Left ventricle myocardium inferior (tissue), 1 donor: ENCODE results near the gene MAP1LC3B2. TPM values are rescaled to one million over a fixed set of nuclear protein-coding genes. Genes with fewer than 3 reads are reported as not detected.

Source experiments
- DNase-seq: peaks from one replicate; pipeline ENCODE4 v3.0.0-alpha.2; 2020
- H3K27ac ChIP-seq: fragments of 200-600 bp; replicated peaks from 2 replicates; pipeline ENCODE4 v1.8.0; 2021
- H3K27me3 ChIP-seq: fragments of 200-600 bp; 2 replicates; pipeline ENCODE4 v1.8.0; 2021; ENCODE audit warnings: low read depth
- H3K36me3 ChIP-seq: fragments of 200-600 bp; 2 replicates; pipeline ENCODE4 v1.8.0; 2021
- H3K4me1 ChIP-seq: fragments of 200-600 bp; 2 replicates; pipeline ENCODE4 v1.8.0; 2021
- H3K4me3 ChIP-seq: fragments of 200-600 bp; 2 replicates; pipeline ENCODE4 v1.8.0; 2021; ENCODE audit warnings: mild to moderate bottlenecking, moderate library complexity
- H3K9me3 ChIP-seq: fragments of 200-600 bp; replicated peaks from 2 replicates; pipeline ENCODE4 v1.8.0; 2021
- intact Hi-C: fragments of 100-400 bp; cut with micrococcal nuclease; formaldehyde crosslinking; loops from one replicate; pipeline ENCODE4 v1.11.0; 2022
- total RNA-seq: library from RNA; stranded (reverse); fragmentation: NEBNext Ultra II Directional; extraction: Animal tissue kit (Norgen Biotek cat#: 25700); gene quantifications from one replicate; pipeline ENCODE4 v1.2.1, GENCODE V29; 2021
- TF ChIP-seq, protein P1 (sequence below): fragments of 200-600 bp; IDR thresholded peaks from 2 replicates; pipeline ENCODE4 v1.8.0; 2021; ENCODE audit warnings: antibody characterized with exemption, mild to moderate bottlenecking, borderline replicate concordance
- donor health status: DM: no; HTN: yes; CAD: no; lungs with severe emphysema.

MAP1LC3B2 gene
- total RNA-seq, 1 donor from 2014 or later: 2.9 TPM

- DNase-seq: no peak
- Histone ChIP-seq H3K36me3 (no peaks in the 10 kb centered on the region), H3K27ac (no peak overlapping the region), H3K4me1 (peaks cover 19% of the 10 kb centered on the region), H3K4me3 (no peak overlapping the region), H3K9me3 (no peaks in the 10 kb centered on the region), H3K27me3 (peaks cover 6% of the 10 kb centered on the region)
- intact Hi-C loops: no loop called here
- TF ChIP-seq, protein P1, sequence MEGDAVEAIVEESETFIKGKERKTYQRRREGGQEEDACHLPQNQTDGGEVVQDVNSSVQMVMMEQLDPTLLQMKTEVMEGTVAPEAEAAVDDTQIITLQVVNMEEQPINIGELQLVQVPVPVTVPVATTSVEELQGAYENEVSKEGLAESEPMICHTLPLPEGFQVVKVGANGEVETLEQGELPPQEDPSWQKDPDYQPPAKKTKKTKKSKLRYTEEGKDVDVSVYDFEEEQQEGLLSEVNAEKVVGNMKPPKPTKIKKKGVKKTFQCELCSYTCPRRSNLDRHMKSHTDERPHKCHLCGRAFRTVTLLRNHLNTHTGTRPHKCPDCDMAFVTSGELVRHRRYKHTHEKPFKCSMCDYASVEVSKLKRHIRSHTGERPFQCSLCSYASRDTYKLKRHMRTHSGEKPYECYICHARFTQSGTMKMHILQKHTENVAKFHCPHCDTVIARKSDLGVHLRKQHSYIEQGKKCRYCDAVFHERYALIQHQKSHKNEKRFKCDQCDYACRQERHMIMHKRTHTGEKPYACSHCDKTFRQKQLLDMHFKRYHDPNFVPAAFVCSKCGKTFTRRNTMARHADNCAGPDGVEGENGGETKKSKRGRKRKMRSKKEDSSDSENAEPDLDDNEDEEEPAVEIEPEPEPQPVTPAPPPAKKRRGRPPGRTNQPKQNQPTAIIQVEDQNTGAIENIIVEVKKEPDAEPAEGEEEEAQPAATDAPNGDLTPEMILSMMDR: no peak
Observed at GRCh38 chr12:116547955-116548501, 11.2 kb upstream of the MAP1LC3B2 start.

- Histone ChIP-seq H3K9me3 (no peaks in the 10 kb centered on the region), H3K36me3 (no peaks in the 10 kb centered on the region), H3K4me1 (peaks cover 19% of the 10 kb centered on the region), H3K27ac (no peak overlapping the region), H3K4me3 (no peak overlapping the region), H3K27me3 (peaks cover 6% of the 10 kb centered on the region)
- TF ChIP-seq, protein P1: no peak
- no peak for DNase-seq
- intact Hi-C loops: no loop called here
Observed at GRCh38 chr12:116549993-116550392, 9.2 kb upstream of the MAP1LC3B2 start.

DNA sequence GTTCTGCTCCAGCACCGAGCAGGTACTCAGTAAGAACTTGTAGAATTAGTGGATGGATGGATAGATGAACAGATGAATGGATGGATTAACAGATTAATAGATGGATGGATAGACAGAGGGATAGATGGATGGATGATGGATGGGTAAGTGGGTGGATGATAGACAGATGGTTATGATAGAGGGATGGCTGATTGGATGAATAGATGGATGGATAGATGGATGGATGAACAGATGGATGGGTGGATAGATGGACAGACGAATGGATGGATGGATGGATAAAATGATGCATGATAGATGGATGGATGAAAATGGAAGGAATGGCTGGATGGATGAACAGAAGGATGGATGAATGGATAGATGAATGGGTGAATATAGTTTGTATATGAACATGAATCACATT is 8.0 kb upstream of the MAP1LC3B2 start:
- no peak for DNase-seq
- Histone ChIP-seq H3K9me3 (no peaks in the 10 kb centered on the region), H3K36me3 (no peaks in the 10 kb centered on the region), H3K4me1 (peaks cover 19% of the 10 kb centered on the region), H3K27me3 (peaks cover 3% of the 10 kb centered on the region), H3K4me3 (no peak overlapping the region), H3K27ac (no peak overlapping the region)
- intact Hi-C loops: no loop called here
- TF ChIP-seq, protein P1: no peak

- intact Hi-C loops: no loop called here
Observed at GRCh38 chr12:116551619-116551951, 7.6 kb upstream of the MAP1LC3B2 start.

DNA sequence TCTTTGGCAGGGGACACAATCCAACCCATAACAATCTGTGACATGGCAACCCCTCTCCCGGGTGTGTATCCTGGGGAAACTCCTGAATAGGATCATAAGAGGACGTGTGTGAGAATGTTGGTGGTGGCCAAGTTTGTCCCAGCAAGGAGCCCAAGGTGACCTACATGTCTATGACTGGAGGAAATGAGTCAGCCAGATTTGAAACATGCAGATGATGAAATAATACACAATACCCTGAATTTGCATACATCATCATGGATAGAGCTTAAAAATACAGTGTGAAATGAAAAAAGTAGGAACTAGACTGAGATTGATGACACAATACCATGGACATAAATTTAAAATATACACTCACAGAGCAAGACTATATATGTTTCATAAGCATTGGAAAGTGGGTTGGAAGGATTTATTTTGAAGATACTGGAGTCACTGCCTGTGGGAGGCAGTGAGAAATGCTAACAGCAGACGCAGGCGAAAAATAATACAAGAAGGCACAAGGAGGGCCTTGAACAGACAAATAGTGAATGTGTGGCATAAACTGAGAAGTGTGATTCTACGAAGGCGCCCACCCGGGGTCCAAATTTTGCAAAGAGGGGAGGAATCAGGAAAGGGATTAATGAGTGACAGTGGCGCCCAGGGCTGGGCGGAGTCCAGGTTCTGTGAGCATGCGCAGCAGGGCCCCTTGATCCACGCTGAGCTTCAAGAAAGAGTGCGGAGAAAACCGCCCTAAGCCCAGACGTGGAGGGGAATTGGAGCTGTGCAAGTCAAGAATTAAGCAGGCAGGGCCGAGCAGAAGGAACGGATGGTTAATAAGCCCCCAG is 7.0 kb upstream of the MAP1LC3B2 start:
- Histone ChIP-seq H3K9me3 (no peaks in the 10 kb centered on the region), H3K36me3 (no peaks in the 10 kb centered on the region), H3K4me1 (peaks cover 18% of the 10 kb centered on the region), H3K4me3 (no peak overlapping the region), H3K27me3 (no peaks in the 10 kb centered on the region), H3K27ac (no peak overlapping the region)
- TF ChIP-seq, protein P1: no peak
- intact Hi-C loops: no loop called here
- no peak for DNase-seq

More at GRCh38 chr12:116551619-116551951, 7.6 kb upstream of the MAP1LC3B2 start:
- Histone ChIP-seq H3K9me3 (no peaks in the 10 kb centered on the region), H3K4me3 (no peak overlapping the region), H3K27me3 (no peaks in the 10 kb centered on the region), H3K36me3 (no peaks in the 10 kb centered on the region), H3K27ac (no peak overlapping the region), H3K4me1 (peaks cover 19% of the 10 kb centered on the region)
- DNase-seq: no peak
- TF ChIP-seq, protein P1: no peak
